Measurements from ENCODE around the gene TGFBR3. TPM values are rescaled to one million over a fixed set of nuclear protein-coding genes. Genes with fewer than 3 reads are reported as not detected.

TGFBR3 gene
- total RNA-seq, 3 donors from 2014 or later, result 18.9 to 34.1 (median 20.0) TPM

GRCh38 chr1:91755702-91756287, 130.2 kb downstream of the TGFBR3 start:
- Mint-ChIP-seq H3K27me3 (ENCODE audit: low read depth) (no peaks in the 10 kb centered on the region), H3K36me3 (ENCODE audit: insufficient read depth) (peaks cover 17% of the 10 kb centered on the region), H3K4me1 (ENCODE audit: low read depth) (peaks cover 41% of the 10 kb centered on the region), H3K4me3 (no peak overlapping the region), H3K9me3 (no peaks in the 10 kb centered on the region)
- DNase-seq (no peak), ATAC-seq (no peak)

- H3K9me3 Mint-ChIP-seq, result no peaks in the 10 kb centered on the region
- H3K36me3 Mint-ChIP-seq (ENCODE audit: insufficient read depth), result peaks cover 16% of the 10 kb centered on the region
- H3K27me3 Mint-ChIP-seq (ENCODE audit: low read depth), result no peaks in the 10 kb centered on the region
- DNase-seq (no peak), ATAC-seq (no peak)
- peaks cover 42% of the 10 kb centered on the region for H3K4me1 Mint-ChIP-seq (ENCODE audit: low read depth)
- H3K4me3 Mint-ChIP-seq, result peak overlapping the region; percentile 31
Measured at GRCh38 chr1:91754816-91755580, 131.0 kb downstream of the TGFBR3 start.

- Mint-ChIP-seq H3K27me3 (ENCODE audit: low read depth) (no peaks in the 10 kb centered on the region), H3K36me3 (ENCODE audit: insufficient read depth) (peaks cover 18% of the 10 kb centered on the region), H3K9me3 (no peaks in the 10 kb centered on the region), H3K4me1 (ENCODE audit: low read depth) (peaks cover 42% of the 10 kb centered on the region), H3K4me3 (peak overlapping the region; percentile 16)
- no peak for DNase-seq
- peak; percentile 87 to 88 for ATAC-seq
Measured at GRCh38 chr1:91754348-91754747, 131.6 kb downstream of the TGFBR3 start.

GRCh38 chr1:91753878-91754277, 132.1 kb downstream of the TGFBR3 start:
- Mint-ChIP-seq H3K4me1 (ENCODE audit: low read depth) (peaks cover 42% of the 10 kb centered on the region), H3K9me3 (no peaks in the 10 kb centered on the region), H3K4me3 (peak overlapping the region; percentile 16), H3K36me3 (ENCODE audit: insufficient read depth) (peaks cover 18% of the 10 kb centered on the region), H3K27me3 (ENCODE audit: low read depth) (no peaks in the 10 kb centered on the region)
- ATAC-seq, result peak; percentile 20 to 28
- no peak for DNase-seq

- Mint-ChIP-seq H3K36me3 (ENCODE audit: insufficient read depth) (peaks cover 10% of the 10 kb centered on the region), H3K4me1 (ENCODE audit: low read depth) (peaks cover 42% of the 10 kb centered on the region), H3K9me3 (no peaks in the 10 kb centered on the region), H3K4me3 (peak overlapping the region; percentile 27), H3K27me3 (ENCODE audit: low read depth) (no peaks in the 10 kb centered on the region)
- DNase-seq (no peak), ATAC-seq (peak; percentile 7 to 43)
Measured at GRCh38 chr1:91752324-91752723, 133.6 kb downstream of the TGFBR3 start.

GRCh38 chr1:91751275-91751674, 134.7 kb downstream of the TGFBR3 start:
- Mint-ChIP-seq H3K4me3 (no peak overlapping the region), H3K9me3 (no peaks in the 10 kb centered on the region), H3K4me1 (ENCODE audit: low read depth) (peaks cover 42% of the 10 kb centered on the region), H3K27me3 (ENCODE audit: low read depth) (no peaks in the 10 kb centered on the region), H3K36me3 (ENCODE audit: insufficient read depth) (peaks cover 15% of the 10 kb centered on the region)
- DNase-seq, result no peak
- no peak for ATAC-seq

- DNase-seq (no peak), ATAC-seq (no peak)
- Mint-ChIP-seq H3K4me1 (ENCODE audit: low read depth) (peaks cover 44% of the 10 kb centered on the region), H3K4me3 (no peak overlapping the region), H3K9me3 (no peaks in the 10 kb centered on the region), H3K36me3 (ENCODE audit: insufficient read depth) (peaks cover 19% of the 10 kb centered on the region), H3K27me3 (ENCODE audit: low read depth) (no peaks in the 10 kb centered on the region)
Measured at GRCh38 chr1:91750398-91750996, 135.5 kb downstream of the TGFBR3 start.

- H3K36me3 Mint-ChIP-seq (ENCODE audit: insufficient read depth), result peaks cover 20% of the 10 kb centered on the region
- H3K4me1 Mint-ChIP-seq (ENCODE audit: low read depth), result peaks cover 41% of the 10 kb centered on the region
- DNase-seq (no peak), ATAC-seq (no peak)
- H3K4me3 Mint-ChIP-seq, result no peak overlapping the region
- no peaks in the 10 kb centered on the region for H3K27me3 Mint-ChIP-seq (ENCODE audit: low read depth)
- H3K9me3 Mint-ChIP-seq, result no peaks in the 10 kb centered on the region
Measured at GRCh38 chr1:91749788-91750231, 136.1 kb downstream of the TGFBR3 start.

- Mint-ChIP-seq H3K9me3 (no peaks in the 10 kb centered on the region), H3K36me3 (ENCODE audit: insufficient read depth) (peaks cover 25% of the 10 kb centered on the region), H3K4me3 (no peak overlapping the region), H3K27me3 (ENCODE audit: low read depth) (no peaks in the 10 kb centered on the region), H3K4me1 (ENCODE audit: low read depth) (peaks cover 25% of the 10 kb centered on the region)
- DNase-seq (no peak), ATAC-seq (no peak)
Measured at GRCh38 chr1:91747666-91748065, 138.3 kb downstream of the TGFBR3 start.

- H3K4me1 Mint-ChIP-seq (ENCODE audit: low read depth), result peaks cover 16% of the 10 kb centered on the region
- no peak overlapping the region for H3K4me3 Mint-ChIP-seq
- H3K27me3 Mint-ChIP-seq (ENCODE audit: low read depth), result no peaks in the 10 kb centered on the region
- no peaks in the 10 kb centered on the region for H3K9me3 Mint-ChIP-seq
- DNase-seq (no peak), ATAC-seq (no peak)
- peaks cover 26% of the 10 kb centered on the region for H3K36me3 Mint-ChIP-seq (ENCODE audit: insufficient read depth)
Measured at GRCh38 chr1:91746728-91747338, 139.1 kb downstream of the TGFBR3 start.

- ATAC-seq (no peak), DNase-seq (no peak)
- Mint-ChIP-seq H3K9me3 (no peaks in the 10 kb centered on the region), H3K4me1 (ENCODE audit: low read depth) (peaks cover 10% of the 10 kb centered on the region), H3K27me3 (ENCODE audit: low read depth) (no peaks in the 10 kb centered on the region), H3K4me3 (no peak overlapping the region), H3K36me3 (ENCODE audit: insufficient read depth) (peaks cover 26% of the 10 kb centered on the region)
Measured at GRCh38 chr1:91745640-91746373, 140.1 kb downstream of the TGFBR3 start.

- H3K9me3 Mint-ChIP-seq, result no peaks in the 10 kb centered on the region
- ATAC-seq (no peak), DNase-seq (no peak)
- peaks cover 8% of the 10 kb centered on the region for H3K4me1 Mint-ChIP-seq (ENCODE audit: low read depth)
- no peak overlapping the region for H3K4me3 Mint-ChIP-seq
- no peaks in the 10 kb centered on the region for H3K27me3 Mint-ChIP-seq (ENCODE audit: low read depth)
- H3K36me3 Mint-ChIP-seq (ENCODE audit: insufficient read depth), result peaks cover 26% of the 10 kb centered on the region
Measured at GRCh38 chr1:91744953-91745639, 140.9 kb downstream of the TGFBR3 start.

GRCh38 chr1:91742848-91743292, 143.1 kb downstream of the TGFBR3 start:
- Mint-ChIP-seq H3K27me3 (ENCODE audit: low read depth) (no peaks in the 10 kb centered on the region), H3K9me3 (no peaks in the 10 kb centered on the region), H3K4me3 (no peak overlapping the region), H3K4me1 (ENCODE audit: low read depth) (peaks cover 6% of the 10 kb centered on the region), H3K36me3 (ENCODE audit: insufficient read depth) (peaks cover 33% of the 10 kb centered on the region)
- DNase-seq, result no peak
- no peak for ATAC-seq
